GM18526 (cell line): Measurements from ENCODE around the gene BARHL2.

Experiments
- POLR2A ChIP-seq: IDR thresholded peaks from 3 replicates; pipeline ENCODE4 v1.6.1; 2011; ENCODE audit not compliant: insufficient read length; ENCODE audit errors: extremely low read depth

BARHL2 gene

GRCh38 chr1:90726986-90727480, 9.9 kb upstream of the BARHL2 start:
- TF ChIP-seq POLR2A: no peak

GRCh38 chr1:90726425-90726985, 9.4 kb upstream of the BARHL2 start:
- no peak for TF ChIP-seq POLR2A

GRCh38 chr1:90725657-90726424, 8.7 kb upstream of the BARHL2 start:
- no peak for TF ChIP-seq POLR2A

- TF ChIP-seq POLR2A: no peak
These were observed 8.0 kb upstream of the BARHL2 start for GRCh38 chr1:90724926-90725656.

GRCh38 chr1:90724361-90724760, 7.3 kb upstream of the BARHL2 start:
- TF ChIP-seq POLR2A: no peak

GRCh38 chr1:90723590-90724108, 6.5 kb upstream of the BARHL2 start:
- TF ChIP-seq POLR2A: no peak

- TF ChIP-seq POLR2A: no peak
These were observed 5.9 kb upstream of the BARHL2 start for GRCh38 chr1:90722874-90723589.

GRCh38 chr1:90721210-90722194, 4.4 kb upstream of the BARHL2 start:
- TF ChIP-seq POLR2A: no peak

- no peak for TF ChIP-seq POLR2A
These were observed 3.1 kb upstream of the BARHL2 start for GRCh38 chr1:90720145-90720636.

- no peak for TF ChIP-seq POLR2A
These were observed 2.4 kb upstream of the BARHL2 start for GRCh38 chr1:90719330-90720144.

- TF ChIP-seq POLR2A: no peak
These were observed 1.6 kb upstream of the BARHL2 start for GRCh38 chr1:90718411-90719329.
